Measurements from ENCODE around the gene WDSUB1. TPM values are rescaled to one million over a fixed set of nuclear protein-coding genes. Genes with fewer than 3 reads are reported as not detected.
A peak's percentile ranks its signal among the peaks of the same experiment; 100 is the strongest.

WDSUB1 gene
- polyA plus RNA-seq, 1 of the 3 experiments (the other 2 are of a cell fraction) = 5.3 TPM

DNA sequence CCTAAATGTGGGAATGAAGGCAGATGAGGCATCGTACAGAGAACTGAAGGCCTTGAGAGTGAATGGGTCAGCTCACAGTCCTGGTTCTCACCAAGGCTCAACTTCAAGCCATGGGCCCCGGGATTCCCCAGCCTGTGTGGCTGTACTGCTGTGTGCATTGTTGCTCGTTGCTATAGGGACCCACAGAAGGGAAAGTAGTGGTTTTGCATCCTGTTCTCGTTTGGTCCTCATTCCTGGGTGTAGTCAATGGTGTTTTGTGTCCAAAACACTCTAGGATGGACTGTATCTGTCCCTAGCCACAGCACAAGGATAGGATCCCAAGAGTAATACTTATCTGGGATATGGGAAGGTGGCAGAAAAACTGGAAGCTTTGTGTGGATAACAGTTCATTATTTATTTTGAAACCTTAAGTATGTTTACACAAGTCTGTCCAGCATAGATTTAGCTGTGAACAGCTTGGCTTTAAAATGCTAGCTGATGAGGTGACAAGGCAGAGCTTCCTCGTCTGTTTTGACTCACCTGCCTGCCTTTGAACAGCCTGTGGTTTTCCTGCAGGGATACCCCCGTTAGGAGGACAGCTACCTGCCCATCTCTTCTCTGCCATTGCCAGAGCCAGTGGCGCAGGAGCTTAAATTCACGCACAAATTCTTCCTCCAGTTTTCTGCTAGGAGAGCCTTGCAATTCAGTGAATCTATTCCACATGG lies 85.0 kb downstream of the WDSUB1 start:
- Histone ChIP-seq H3K4me3 (ENCODE audit: low read depth in 2 of 2, low read length in 1 of 2) (no peak overlapping the region), H3K36me3 (replicated peaks in 1 of 2; ENCODE audit: control insufficient read depth in 1 of 2, insufficient read depth in 2 of 2, low read length in 1 of 2) (peaks cover 2 to 63% of the 10 kb centered on the region in 2 experiments), H3K9me3 (no peaks in the 10 kb centered on the region), H3K79me2 (ENCODE audit: insufficient read depth) (peaks cover 4% of the 10 kb centered on the region; the same call in 1 of the 2 replicates), H3K4me1 (ENCODE audit: control insufficient read depth in 1 of 2, insufficient read depth in 2 of 2, low read depth in 1 of 2, low read length in 1 of 2) (peaks cover 4 to 23% of the 10 kb centered on the region in 2 experiments; a peak in 3 of 4 replicates), H3K9me2 (no peaks in the 10 kb centered on the region), H2AFZ (ENCODE audit: low read depth) (no peak overlapping the region), H3K9ac (peak overlapping the region; percentile 22; the same call in 1 of the 2 replicates), H3K27me3 (ENCODE audit: insufficient read depth) (no peaks in the 10 kb centered on the region), H3F3A (replicated peaks; ENCODE audit: insufficient read depth) (peaks cover 12% of the 10 kb centered on the region), H3K4me2 (peak overlapping the region; percentile 42), H3K27ac (ENCODE audit: low read depth in 2 of 2, low read length in 1 of 2) (peak overlapping the region in 1 of 2 experiments; percentile 88; a peak in 2 of 4 replicates), H4K20me1 (ENCODE audit: insufficient read depth) (no peaks in the 10 kb centered on the region)
- no peak for DNase-seq
- 83% methylated on average over 8 of the region's 8 CpGs for WGBS (ENCODE audit: low lambda C conversion rate)
- POLR2A ChIA-PET = no interaction called here
- CTCF ChIA-PET = interaction anchor here (0.7 to 2.1 kb wide), 2 partner anchors 13 to 30 kb away, joined by 3 to 5 read pairs; no protein-coding TSS in a partner anchor
- TF ChIP-seq NRF1 (IDR thresholded peaks at IDR 0.05; ENCODE audit: low read depth, low read length) (no peak), GABPA (IDR thresholded peaks at IDR 0.05; ENCODE audit: low read depth) (no peak)

DNA sequence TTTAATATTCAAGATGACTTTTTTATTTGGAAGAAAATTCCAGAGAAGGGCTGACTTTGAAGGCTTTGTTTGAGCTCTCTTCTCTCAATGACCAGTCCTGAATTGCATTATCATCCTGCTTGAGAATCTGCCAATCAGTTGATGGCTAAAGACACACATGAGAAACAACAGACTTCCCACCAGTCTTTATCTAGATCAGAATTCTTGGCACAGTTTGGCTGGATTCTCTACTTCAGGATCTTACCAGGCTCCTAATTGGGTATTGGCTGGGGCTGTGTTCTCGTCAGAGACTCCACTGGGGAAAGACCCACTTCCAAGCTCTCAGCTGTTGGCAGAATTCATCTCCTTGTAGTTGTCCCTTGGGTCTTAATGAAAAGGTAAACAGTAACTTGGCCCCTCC lies 86.0 kb downstream of the WDSUB1 start:
- TF ChIP-seq GABPA (IDR thresholded peaks at IDR 0.05; ENCODE audit: low read depth) (no peak), MAX (IDR thresholded peaks at IDR 0.05; ENCODE audit: low read depth) (no peak), JUND (IDR thresholded peaks at IDR 0.05) (peak; percentile 63), TCF12 (IDR thresholded peaks at IDR 0.05) (peak; percentile 97), FOSL2 (IDR thresholded peaks at IDR 0.05; ENCODE audit: borderline replicate concordance, low read depth) (peak; percentile 15; the same call in 1 of the 2 replicates), EP300 (IDR thresholded peaks at IDR 0.05; ENCODE audit: borderline replicate concordance in 1 of 2, low read depth in 1 of 2, low read length in 1 of 2) (peak in 1 of 2 experiments; percentile 87; a peak in 1 of 4 replicates), TEAD4 (IDR thresholded peaks at IDR 0.05; ENCODE audit: borderline replicate concordance, insufficient read depth) (peak; percentile 63), POLR2AphosphoS5 (IDR thresholded peaks at IDR 0.05; ENCODE audit: low read depth, low read length) (peak; percentile 70; the same call in 1 of the 2 replicates), NFIC (IDR thresholded peaks at IDR 0.05; ENCODE audit: borderline replicate concordance) (peak; percentile 97), FOXJ3 (CRISPR knock-in tag; IDR thresholded peaks at IDR 0.05) (no peak)
- TF ChIP-seq, protein P1, sequence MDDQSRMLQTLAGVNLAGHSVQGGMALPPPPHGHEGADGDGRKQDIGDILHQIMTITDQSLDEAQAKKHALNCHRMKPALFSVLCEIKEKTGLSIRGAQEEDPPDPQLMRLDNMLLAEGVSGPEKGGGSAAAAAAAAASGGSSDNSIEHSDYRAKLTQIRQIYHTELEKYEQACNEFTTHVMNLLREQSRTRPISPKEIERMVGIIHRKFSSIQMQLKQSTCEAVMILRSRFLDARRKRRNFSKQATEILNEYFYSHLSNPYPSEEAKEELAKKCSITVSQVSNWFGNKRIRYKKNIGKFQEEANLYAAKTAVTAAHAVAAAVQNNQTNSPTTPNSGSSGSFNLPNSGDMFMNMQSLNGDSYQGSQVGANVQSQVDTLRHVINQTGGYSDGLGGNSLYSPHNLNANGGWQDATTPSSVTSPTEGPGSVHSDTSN (IDR thresholded peaks at IDR 0.05) = peak; percentile 88
- Histone ChIP-seq H3K4me1 (ENCODE audit: control insufficient read depth in 1 of 2, insufficient read depth in 2 of 2, low read depth in 1 of 2, low read length in 1 of 2) (peaks cover 4 to 23% of the 10 kb centered on the region in 2 experiments; a peak in 3 of 4 replicates), H2AFZ (ENCODE audit: low read depth) (no peak overlapping the region), H3K79me2 (ENCODE audit: insufficient read depth) (peaks cover 4% of the 10 kb centered on the region; the same call in 1 of the 2 replicates), H3K9me3 (no peaks in the 10 kb centered on the region), H3F3A (replicated peaks; ENCODE audit: insufficient read depth) (peaks cover 12% of the 10 kb centered on the region), H3K9ac (no peak overlapping the region; the same call in 1 of the 2 replicates), H3K27me3 (ENCODE audit: insufficient read depth) (no peaks in the 10 kb centered on the region), H3K36me3 (replicated peaks in 1 of 2; ENCODE audit: control insufficient read depth in 1 of 2, insufficient read depth in 2 of 2, low read length in 1 of 2) (peaks cover 2 to 63% of the 10 kb centered on the region in 2 experiments), H3K4me2 (0 out of 2 replicates have a peak overlapping the region, but pooled peaks have one; percentile 4), H3K9me2 (no peaks in the 10 kb centered on the region), H3K4me3 (ENCODE audit: low read depth in 2 of 2, low read length in 1 of 2) (no peak overlapping the region), H3K27ac (ENCODE audit: low read depth in 2 of 2, low read length in 1 of 2) (peak overlapping the region; percentile 39 to 88), H4K20me1 (ENCODE audit: insufficient read depth) (no peaks in the 10 kb centered on the region)
- POLR2A ChIA-PET = no interaction called here
- CTCF ChIA-PET = interaction anchor here (1.1 to 2.1 kb wide), 3 partner anchors 8 to 299 kb away, joined by 3 to 5 read pairs (median 4); no protein-coding TSS in a partner anchor
- no peak for DNase-seq
- 17% methylated on average over 1 of the region's 1 CpG for WGBS (ENCODE audit: low lambda C conversion rate)
